Stimulated activated memory B cell treated with anti-CD40 and anti-IgM and Interleukin-4, amounts not matched to agents 10 μg/mL and 1 μg/mL and 100 μg/mL, for 72 hours (primary cell): ENCODE measurements around the gene EPRS1.
"Not testable (repeated sequence)": the region's sequence is repeated elsewhere in the genome, so short reads cannot be mapped to it uniquely, and the experiment has no call there.

Experiments
- ATAC-seq: fragments of 150-1000 bp; cut with Tn5 transposase; 2 replicates; pipeline ENCODE4 v1.10.0; 2021
- H3K27ac Mint-ChIP-seq: one replicate; pipeline ENCODE4 v1.8.0; 2022; ENCODE audit warnings: mild to moderate bottlenecking, mixed read lengths
- H3K27me3 Mint-ChIP-seq: one replicate; pipeline ENCODE4 v1.8.0; 2022; ENCODE audit warnings: mixed read lengths
- H3K36me3 Mint-ChIP-seq: one replicate; pipeline ENCODE4 v1.8.0; 2022; ENCODE audit warnings: mixed read lengths
- H3K4me1 Mint-ChIP-seq: one replicate; pipeline ENCODE4 v1.8.0; 2022; ENCODE audit warnings: mixed read lengths
- H3K4me3 Mint-ChIP-seq: one replicate; pipeline ENCODE4 v1.8.0; 2022; ENCODE audit warnings: mild to moderate bottlenecking, moderate library complexity, mixed read lengths
- H3K9me3 Mint-ChIP-seq: one replicate; pipeline ENCODE4 v1.8.0; 2022; ENCODE audit warnings: mixed read lengths

EPRS1 gene

DNA sequence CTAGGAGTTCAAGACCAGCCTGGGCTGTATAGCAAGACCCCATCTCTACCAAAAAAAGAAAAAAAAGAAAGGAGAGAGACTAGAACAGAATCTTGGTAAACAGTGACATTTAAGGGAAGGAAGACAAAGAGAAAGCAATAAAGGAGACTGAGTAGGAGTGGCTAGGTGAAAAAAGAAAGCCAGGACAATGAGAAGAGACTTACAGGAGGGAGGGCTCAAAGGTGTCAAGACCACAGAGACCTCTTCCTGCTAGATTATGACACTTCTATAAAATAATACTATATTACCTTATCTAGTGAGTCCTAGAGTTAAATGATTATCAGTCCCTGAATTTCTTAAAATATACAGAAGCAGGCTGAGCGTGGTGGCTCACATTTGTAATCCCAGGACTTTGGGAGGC lies 10.1 kb upstream of the EPRS1 start:
- Mint-ChIP-seq H3K36me3 (peaks cover 28% of the 10 kb centered on the region), H3K27ac (no peak overlapping the region), H3K27me3 (no peaks in the 10 kb centered on the region), H3K4me3 (no peak overlapping the region), H3K9me3 (no peaks in the 10 kb centered on the region), H3K4me1 (no peaks in the 10 kb centered on the region)
- no peak for ATAC-seq

DNA sequence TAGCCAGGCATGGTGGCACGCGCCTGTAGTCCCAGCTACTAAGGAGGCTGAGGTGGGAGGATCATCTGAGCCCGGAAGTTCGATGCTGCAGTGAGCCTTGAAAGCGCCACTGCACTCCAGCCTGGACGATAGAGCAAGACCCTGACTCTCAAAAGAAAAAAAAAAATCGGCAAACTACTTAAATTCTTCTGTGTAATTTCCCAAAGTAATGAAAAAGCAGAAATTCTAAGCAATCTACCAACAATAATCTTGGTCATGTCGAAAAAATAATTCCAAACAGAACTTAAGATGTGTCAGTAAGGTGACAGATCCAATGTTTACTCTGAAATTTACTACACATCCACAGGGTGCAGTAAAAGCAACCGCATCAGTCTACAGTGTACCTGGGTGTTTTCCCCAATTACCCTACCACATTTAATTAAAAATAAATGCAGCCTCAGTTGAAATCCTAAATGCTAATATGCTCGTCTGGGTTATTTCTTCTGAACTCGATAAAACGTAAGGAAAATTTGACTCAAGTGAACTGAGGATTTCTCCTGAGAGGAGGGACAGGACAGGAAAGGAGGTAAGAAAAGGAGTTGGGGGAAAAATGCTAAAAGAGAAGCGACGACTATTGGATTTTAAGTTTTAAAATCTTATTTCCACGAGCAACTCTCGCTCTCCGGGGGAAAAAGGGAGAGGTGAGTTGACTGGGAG lies 801 bp downstream of the EPRS1 start:
- Mint-ChIP-seq H3K4me1 (peaks cover 31% of the 10 kb centered on the region), H3K4me3 (peak overlapping the region; percentile 82), H3K27me3 (no peaks in the 10 kb centered on the region), H3K27ac (peak overlapping the region; percentile 98), H3K36me3 (peaks cover 6% of the 10 kb centered on the region), H3K9me3 (no peaks in the 10 kb centered on the region)
- no peak for ATAC-seq

DNA sequence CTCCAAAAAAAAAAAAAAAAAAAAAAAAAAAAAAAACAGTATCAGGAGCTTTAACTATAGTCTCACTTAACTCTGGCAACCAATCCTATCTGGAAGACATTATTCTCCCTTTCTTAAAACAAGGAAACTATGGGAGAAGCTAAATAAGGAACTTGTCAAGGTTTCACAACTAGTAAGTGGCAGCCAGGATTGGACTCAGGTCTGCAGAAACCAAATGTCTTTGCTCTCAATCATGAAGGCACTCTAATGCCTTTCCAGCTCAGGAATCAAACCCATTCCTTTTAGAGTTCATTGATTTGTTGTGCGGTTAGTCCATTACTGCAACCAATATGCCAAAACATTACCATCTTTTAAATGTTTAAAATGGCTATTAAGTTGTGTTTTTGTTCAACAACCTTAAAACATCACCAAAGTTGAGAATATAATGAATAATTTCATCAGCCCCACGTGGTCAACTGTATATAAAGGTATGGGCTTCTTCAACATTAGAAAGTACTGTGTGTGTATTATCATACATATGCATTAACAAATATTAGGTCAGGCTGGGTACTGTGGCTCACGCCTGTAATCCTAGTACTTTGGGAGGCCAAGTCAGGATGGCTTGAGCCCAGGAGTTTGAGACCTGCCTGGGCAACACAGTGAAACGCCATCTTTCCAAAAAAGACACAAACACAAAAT lies 1.5 kb downstream of the EPRS1 start:
- peaks cover 31% of the 10 kb centered on the region for H3K4me1 Mint-ChIP-seq
- peak overlapping the region; percentile 98 for H3K27ac Mint-ChIP-seq
- no peak for ATAC-seq
- peaks cover 6% of the 10 kb centered on the region for H3K36me3 Mint-ChIP-seq
- no peaks in the 10 kb centered on the region for H3K27me3 Mint-ChIP-seq
- no peaks in the 10 kb centered on the region for H3K9me3 Mint-ChIP-seq
- H3K4me3 Mint-ChIP-seq, result peak overlapping the region; percentile 82

DNA sequence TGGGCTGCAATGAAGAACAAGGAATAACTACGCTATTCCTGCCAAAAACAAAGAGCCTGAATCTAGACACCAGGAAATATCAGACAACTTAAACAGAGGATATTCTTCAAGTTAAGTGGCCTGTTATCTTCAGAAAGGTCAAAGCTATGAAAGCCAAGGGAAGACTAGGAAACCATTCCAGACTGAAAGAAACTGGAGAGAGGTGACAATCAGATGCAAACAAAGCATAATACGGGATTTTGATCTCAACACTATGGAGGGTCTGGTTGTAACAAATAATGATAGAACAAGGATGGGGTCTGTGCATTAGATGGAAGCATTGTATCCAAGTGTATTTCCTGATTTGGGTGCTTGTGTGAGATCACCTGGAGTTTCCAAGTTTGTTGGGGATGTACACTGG lies 2.7 kb downstream of the EPRS1 start:
- Mint-ChIP-seq H3K9me3 (no peaks in the 10 kb centered on the region), H3K4me3 (no peak overlapping the region), H3K27ac (peak overlapping the region; percentile 38), H3K4me1 (peaks cover 34% of the 10 kb centered on the region), H3K27me3 (no peaks in the 10 kb centered on the region), H3K36me3 (peaks cover 10% of the 10 kb centered on the region)
- no peak for ATAC-seq

DNA sequence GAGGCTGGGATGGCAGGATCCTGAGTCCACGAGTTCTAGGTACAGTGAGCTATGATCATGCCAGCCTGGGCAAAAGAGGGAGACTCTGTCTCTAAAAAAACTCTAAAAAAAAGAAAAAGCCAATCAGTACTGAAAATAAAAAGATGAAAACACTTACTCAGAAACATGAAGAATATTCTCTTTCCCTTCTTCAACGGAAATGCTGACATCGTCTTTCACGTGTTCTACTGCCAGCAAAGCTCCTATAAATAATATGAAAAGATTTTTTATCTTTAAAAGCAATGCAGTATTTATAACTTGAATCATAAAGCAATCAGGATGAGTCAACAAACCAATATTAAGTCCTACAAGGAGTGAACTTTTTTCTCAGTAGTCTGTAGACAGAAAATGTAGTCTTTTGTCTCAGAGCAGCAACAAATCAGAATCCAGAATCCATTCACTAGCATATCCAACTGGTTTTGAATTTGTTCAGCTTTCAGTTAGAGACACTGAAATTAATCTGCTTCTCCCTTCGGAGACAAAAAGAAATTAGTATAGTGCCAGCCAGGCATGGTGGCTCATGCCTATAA lies 6.2 kb downstream of the EPRS1 start:
- Mint-ChIP-seq H3K9me3 (no peaks in the 10 kb centered on the region), H3K4me3 (no peak overlapping the region), H3K27ac (no peak overlapping the region), H3K4me1 (peaks cover 44% of the 10 kb centered on the region), H3K27me3 (no peaks in the 10 kb centered on the region), H3K36me3 (peaks cover 31% of the 10 kb centered on the region)
- no peak for ATAC-seq

DNA sequence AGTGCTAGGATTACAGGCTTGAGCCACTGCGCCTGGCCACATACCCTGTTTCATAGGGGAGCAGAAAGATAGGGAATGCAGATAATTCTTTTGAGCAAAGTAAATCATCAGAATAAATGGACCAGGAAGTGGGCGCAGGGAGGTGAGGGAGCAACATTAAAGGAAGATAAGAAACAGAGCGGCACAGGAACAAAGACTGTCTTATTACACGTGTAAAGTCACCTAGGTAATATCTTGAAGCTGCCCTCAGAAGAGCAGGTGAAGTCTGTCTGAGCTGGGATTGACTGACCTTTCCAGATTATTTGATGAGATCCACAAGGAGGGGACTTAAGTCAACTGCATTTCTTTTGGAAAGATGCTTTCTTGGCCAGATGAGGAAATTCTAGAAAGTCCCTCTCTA lies 7.7 kb downstream of the EPRS1 start:
- Mint-ChIP-seq H3K36me3 (peaks cover 34% of the 10 kb centered on the region), H3K4me1 (peaks cover 39% of the 10 kb centered on the region), H3K27ac (peak overlapping the region; percentile 34), H3K9me3 (no peaks in the 10 kb centered on the region), H3K4me3 (no peak overlapping the region), H3K27me3 (no peaks in the 10 kb centered on the region)
- no peak for ATAC-seq

DNA sequence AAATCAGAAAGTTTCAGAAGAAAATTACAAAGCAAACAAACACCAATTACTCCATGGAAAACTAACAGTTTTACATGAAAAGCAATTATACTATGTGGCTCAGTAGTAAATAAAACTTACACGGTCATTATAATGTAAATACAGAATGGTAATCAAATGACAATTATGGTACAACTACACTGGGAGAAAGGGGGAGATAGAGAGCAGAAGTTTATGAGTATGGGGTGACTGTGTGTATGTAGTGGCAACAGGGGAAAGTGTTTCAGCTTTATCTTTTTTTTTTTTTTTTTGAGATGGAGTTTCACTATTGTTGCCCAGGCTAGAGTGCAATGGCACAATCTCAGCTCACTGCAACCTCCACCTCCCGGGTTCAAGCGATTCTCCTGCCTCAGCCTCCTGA lies 8.5 kb downstream of the EPRS1 start:
- not testable (repeated sequence) for H3K27ac Mint-ChIP-seq
- H3K36me3 Mint-ChIP-seq, result peaks cover 38% of the 10 kb centered on the region

DNA sequence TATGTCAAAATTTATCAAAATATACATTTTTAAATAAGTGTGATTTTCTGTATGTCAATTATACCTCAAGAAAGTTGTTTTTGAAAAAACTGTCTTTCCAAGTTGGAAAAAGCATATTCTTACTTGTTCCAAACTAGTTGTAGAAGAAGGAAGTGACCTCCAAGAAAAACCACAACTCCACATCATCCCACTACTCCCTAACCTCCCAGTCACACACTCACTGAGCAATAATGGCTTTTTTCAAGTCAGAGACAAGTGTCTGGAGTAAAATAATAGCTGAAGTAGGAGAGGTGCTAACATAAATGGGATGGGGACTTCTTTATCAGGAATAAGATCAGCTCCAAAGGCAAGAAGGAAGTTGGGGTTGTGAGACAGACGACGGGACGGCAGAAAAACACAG lies 13.4 kb downstream of the EPRS1 start:
- ATAC-seq, result no peak
- no peaks in the 10 kb centered on the region for H3K9me3 Mint-ChIP-seq
- peaks cover 56% of the 10 kb centered on the region for H3K36me3 Mint-ChIP-seq
- no peak overlapping the region for H3K27ac Mint-ChIP-seq
- H3K4me3 Mint-ChIP-seq, result no peak overlapping the region
- H3K4me1 Mint-ChIP-seq, result peaks cover 14% of the 10 kb centered on the region
- H3K27me3 Mint-ChIP-seq, result no peaks in the 10 kb centered on the region

More for the DNA sequence above, 8.5 kb downstream of the EPRS1 start:
- ATAC-seq, H3K27me3 Mint-ChIP-seq, H3K4me3 Mint-ChIP-seq, H3K9me3 Mint-ChIP-seq: not testable (repeated sequence)
- peaks cover 34% of the 10 kb centered on the region for H3K4me1 Mint-ChIP-seq

DNA sequence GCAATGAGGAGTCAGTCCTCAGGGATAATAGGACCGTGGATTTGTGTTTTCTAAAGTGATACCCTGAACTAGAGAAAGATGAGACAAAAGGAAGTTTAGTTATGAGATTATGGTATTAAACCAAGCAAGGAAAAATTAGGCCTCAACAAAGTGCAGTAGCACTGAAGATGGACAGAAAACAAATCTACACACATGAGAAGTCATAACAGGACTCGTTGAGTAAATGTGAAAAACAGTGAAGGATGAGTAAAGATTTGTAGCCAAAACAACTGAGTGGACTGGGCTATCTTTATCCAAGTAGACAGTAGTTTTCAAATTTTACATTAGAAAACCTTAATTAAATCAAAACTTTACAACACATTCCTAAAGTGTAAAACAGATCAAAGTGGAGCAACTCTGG lies 15.0 kb downstream of the EPRS1 start:
- H3K4me3 Mint-ChIP-seq, result no peak overlapping the region
- peak overlapping the region; percentile 3 for H3K27ac Mint-ChIP-seq
- ATAC-seq, result no peak
- peaks cover 44% of the 10 kb centered on the region for H3K36me3 Mint-ChIP-seq
- peaks cover 2% of the 10 kb centered on the region for H3K4me1 Mint-ChIP-seq
- no peaks in the 10 kb centered on the region for H3K27me3 Mint-ChIP-seq
- H3K9me3 Mint-ChIP-seq, result no peaks in the 10 kb centered on the region

DNA sequence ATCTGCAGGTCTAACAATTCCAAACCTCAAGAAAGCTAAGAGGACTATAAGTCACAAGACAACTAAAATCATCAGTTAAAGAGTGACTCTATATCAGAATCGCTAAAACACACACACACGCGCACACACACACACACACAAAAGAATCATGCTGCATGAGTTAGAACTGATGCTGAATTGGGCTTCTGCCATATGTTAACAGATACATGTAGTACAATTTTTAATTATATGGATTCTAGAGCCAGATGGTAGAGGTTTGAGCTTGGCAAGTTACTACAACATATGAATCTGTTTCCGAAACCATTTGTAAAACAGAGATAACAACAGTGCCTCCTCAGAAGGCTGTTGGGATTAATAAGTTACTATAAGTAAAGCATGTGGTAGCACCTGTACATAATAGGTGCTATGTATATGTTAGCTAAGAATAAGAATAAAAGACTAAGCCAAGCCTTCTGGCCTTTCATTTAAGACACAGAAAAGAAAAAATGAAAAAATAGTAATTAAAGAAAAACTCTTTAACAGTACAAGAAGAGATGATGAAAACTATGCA lies 17.9 kb downstream of the EPRS1 start:
- Mint-ChIP-seq H3K27ac (no peak overlapping the region), H3K4me1 (no peaks in the 10 kb centered on the region), H3K27me3 (no peaks in the 10 kb centered on the region), H3K9me3 (no peaks in the 10 kb centered on the region), H3K4me3 (no peak overlapping the region), H3K36me3 (peaks cover 51% of the 10 kb centered on the region)
- no peak for ATAC-seq

DNA sequence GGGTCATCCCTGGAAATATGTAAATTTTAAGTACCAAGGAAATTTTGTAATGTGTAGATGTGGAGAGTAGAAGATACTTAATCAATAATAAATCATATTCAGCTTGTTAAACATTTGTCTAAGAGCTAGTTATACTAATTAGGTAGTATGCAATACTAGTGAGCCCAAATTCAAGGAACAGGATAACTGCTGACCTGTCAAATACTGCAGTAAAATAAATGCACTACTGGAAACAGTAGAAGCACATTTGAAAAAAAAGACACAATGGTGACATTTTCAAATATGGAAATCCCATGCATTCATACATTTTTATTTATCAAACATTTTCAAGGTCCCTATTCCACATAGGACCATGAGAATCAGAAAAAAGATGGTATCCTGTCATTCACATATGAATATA lies 27.2 kb downstream of the EPRS1 start:
- Mint-ChIP-seq H3K4me3 (no peak overlapping the region), H3K27ac (no peak overlapping the region), H3K4me1 (peaks cover 11% of the 10 kb centered on the region), H3K27me3 (no peaks in the 10 kb centered on the region), H3K36me3 (peaks cover 60% of the 10 kb centered on the region), H3K9me3 (no peaks in the 10 kb centered on the region)
- no peak for ATAC-seq

DNA sequence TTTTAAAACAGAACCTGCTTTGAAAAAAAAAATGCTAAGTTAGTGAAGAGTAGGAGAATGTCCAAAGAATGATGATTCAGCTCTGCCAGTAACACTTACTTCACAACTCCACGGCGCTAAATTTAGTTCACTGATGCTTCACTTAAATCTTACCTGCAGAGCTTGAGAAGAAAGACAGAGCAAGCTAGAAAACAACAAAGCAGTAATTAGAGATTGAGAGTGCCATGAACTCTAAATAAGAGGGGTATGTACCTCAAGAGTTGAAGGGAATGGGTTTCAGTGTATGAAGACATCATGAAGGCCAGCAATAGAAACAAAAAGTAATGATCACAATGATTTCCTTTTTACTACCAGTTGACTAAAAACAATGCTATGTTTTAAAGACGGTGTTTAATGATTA lies 32.8 kb downstream of the EPRS1 start:
- ATAC-seq, result no peak
- peaks cover 53% of the 10 kb centered on the region for H3K36me3 Mint-ChIP-seq
- H3K27ac Mint-ChIP-seq, result no peak overlapping the region
- H3K4me3 Mint-ChIP-seq, result no peak overlapping the region
- H3K4me1 Mint-ChIP-seq, result peaks cover 11% of the 10 kb centered on the region
- H3K9me3 Mint-ChIP-seq, result no peaks in the 10 kb centered on the region
- no peaks in the 10 kb centered on the region for H3K27me3 Mint-ChIP-seq

DNA sequence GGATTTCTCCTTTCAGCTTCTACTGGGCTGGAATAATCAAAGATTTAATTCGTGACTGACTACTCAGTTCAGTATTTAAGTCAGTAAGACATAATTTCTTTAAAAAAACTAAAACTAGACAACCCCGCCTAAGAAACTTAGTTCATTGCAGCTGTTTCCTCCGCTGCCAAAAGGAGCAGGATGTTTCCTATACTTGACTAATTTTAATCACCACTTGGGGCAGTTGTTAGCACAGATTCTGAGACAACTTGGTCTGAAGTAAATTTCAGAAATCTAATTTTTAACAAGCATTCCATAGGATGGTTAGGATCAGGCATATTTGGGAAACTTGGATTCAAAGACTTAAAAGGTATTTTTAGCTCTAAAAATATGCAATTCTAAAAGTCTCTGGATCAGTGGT lies 34.0 kb downstream of the EPRS1 start:
- H3K27ac Mint-ChIP-seq, result no peak overlapping the region
- H3K9me3 Mint-ChIP-seq, result no peaks in the 10 kb centered on the region
- H3K27me3 Mint-ChIP-seq, result no peaks in the 10 kb centered on the region
- no peak overlapping the region for H3K4me3 Mint-ChIP-seq
- peaks cover 11% of the 10 kb centered on the region for H3K4me1 Mint-ChIP-seq
- no peak for ATAC-seq
- H3K36me3 Mint-ChIP-seq, result peaks cover 62% of the 10 kb centered on the region

DNA sequence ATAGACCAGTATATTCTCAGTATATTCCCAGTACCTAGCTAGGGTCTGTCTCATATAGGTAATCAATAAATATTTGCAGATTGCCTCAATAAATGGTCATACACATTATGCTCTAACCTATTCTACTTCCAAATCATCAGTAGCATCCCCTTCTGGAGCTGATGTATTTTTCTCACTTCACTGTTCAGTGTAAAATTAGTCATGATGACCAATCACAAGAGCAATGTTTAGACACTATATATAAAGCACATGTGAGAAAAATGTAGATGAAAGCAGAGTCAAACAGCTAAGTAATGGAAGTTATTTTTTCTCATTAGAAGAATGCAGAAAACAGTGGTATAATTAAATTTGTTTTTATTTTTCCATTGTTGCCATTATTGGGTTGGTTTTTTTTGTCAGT lies 34.7 kb downstream of the EPRS1 start:
- peaks cover 11% of the 10 kb centered on the region for H3K4me1 Mint-ChIP-seq
- H3K27ac Mint-ChIP-seq, result no peak overlapping the region
- no peak overlapping the region for H3K4me3 Mint-ChIP-seq
- no peak for ATAC-seq
- H3K9me3 Mint-ChIP-seq, result no peaks in the 10 kb centered on the region
- H3K27me3 Mint-ChIP-seq, result no peaks in the 10 kb centered on the region
- H3K36me3 Mint-ChIP-seq, result peaks cover 64% of the 10 kb centered on the region

DNA sequence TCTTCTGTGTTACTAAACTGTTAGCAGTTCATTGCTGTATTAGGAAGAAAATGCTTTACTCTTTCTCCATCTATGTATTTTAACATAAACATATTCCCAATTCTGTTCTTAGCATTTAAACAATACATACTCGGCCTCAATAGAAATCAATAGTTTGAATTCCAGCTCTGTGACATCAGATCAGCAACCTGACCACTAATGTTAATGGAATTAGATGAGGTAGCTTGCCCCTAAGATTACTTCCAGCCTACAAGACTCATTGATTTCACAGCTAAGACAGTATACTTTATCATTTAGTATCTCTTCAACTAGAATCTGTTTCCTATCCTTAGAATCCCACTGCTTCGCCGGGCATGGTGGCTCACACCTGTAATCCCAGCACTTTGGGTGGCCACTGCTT lies 38.9 kb downstream of the EPRS1 start:
- Mint-ChIP-seq H3K9me3 (no peaks in the 10 kb centered on the region), H3K36me3 (peaks cover 44% of the 10 kb centered on the region), H3K27me3 (no peaks in the 10 kb centered on the region), H3K4me3 (no peak overlapping the region), H3K27ac (no peak overlapping the region), H3K4me1 (no peaks in the 10 kb centered on the region)
- no peak for ATAC-seq

DNA sequence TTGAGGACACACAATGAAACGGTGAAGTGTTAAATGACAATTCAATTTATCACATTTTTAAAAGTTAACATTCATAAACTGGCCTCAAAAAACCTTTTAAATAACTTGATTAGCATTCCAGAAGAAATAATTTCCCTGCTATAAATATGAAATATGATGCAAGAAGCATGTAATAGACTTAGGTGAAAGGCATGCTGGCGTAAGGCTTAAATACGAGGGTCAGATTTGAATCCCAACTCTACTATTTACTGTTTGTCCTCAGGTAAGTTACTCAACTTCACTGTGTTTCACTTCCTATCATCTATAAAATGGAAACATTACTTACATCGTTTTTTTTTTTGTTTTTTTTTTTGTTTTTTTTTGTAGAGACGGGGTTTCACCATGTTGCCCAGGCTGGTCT lies 40.8 kb downstream of the EPRS1 start:
- Mint-ChIP-seq H3K9me3 (no peaks in the 10 kb centered on the region), H3K27me3 (no peaks in the 10 kb centered on the region), H3K27ac (no peak overlapping the region), H3K36me3 (peaks cover 45% of the 10 kb centered on the region), H3K4me3 (no peak overlapping the region), H3K4me1 (no peaks in the 10 kb centered on the region)
- no peak for ATAC-seq
